Memory B cell (primary cell): ENCODE measurements around the gene CCDC77.
"Not testable (repeated sequence)": the region's sequence is repeated elsewhere in the genome, so short reads cannot be mapped to it uniquely, and the experiment has no call there.

Experiments
- ATAC-seq: fragments of 150-1000 bp; cut with Tn5 transposase; 2 replicates; pipeline ENCODE4 v1.10.0; 2021; ENCODE audit warnings: low read depth, mild to moderate bottlenecking, moderate library complexity
- DNase-seq, 2 donors: peaks; one replicate each; pipeline ENCODE4 v3.0.0; 2022; ENCODE audit warnings: low spot score in 2 of 2
- H3K27ac Mint-ChIP-seq: one replicate; pipeline ENCODE4 v1.8.0; 2022; ENCODE audit warnings: mild to moderate bottlenecking, moderate library complexity, mixed read lengths
- H3K27me3 Mint-ChIP-seq: one replicate; pipeline ENCODE4 v1.8.0; 2022; ENCODE audit warnings: mixed read lengths
- H3K36me3 Mint-ChIP-seq: one replicate; pipeline ENCODE4 v1.8.0; 2022; ENCODE audit warnings: mild to moderate bottlenecking, mixed read lengths
- H3K4me1 Mint-ChIP-seq: one replicate; pipeline ENCODE4 v1.8.0; 2022; ENCODE audit warnings: mixed read lengths
- H3K4me3 Mint-ChIP-seq: one replicate; pipeline ENCODE4 v1.8.0; 2022; ENCODE audit warnings: mild to moderate bottlenecking, moderate library complexity, mixed read lengths
- H3K9me3 Mint-ChIP-seq: one replicate; pipeline ENCODE4 v1.8.0; 2022; ENCODE audit warnings: mixed read lengths

The CCDC77 gene

DNA sequence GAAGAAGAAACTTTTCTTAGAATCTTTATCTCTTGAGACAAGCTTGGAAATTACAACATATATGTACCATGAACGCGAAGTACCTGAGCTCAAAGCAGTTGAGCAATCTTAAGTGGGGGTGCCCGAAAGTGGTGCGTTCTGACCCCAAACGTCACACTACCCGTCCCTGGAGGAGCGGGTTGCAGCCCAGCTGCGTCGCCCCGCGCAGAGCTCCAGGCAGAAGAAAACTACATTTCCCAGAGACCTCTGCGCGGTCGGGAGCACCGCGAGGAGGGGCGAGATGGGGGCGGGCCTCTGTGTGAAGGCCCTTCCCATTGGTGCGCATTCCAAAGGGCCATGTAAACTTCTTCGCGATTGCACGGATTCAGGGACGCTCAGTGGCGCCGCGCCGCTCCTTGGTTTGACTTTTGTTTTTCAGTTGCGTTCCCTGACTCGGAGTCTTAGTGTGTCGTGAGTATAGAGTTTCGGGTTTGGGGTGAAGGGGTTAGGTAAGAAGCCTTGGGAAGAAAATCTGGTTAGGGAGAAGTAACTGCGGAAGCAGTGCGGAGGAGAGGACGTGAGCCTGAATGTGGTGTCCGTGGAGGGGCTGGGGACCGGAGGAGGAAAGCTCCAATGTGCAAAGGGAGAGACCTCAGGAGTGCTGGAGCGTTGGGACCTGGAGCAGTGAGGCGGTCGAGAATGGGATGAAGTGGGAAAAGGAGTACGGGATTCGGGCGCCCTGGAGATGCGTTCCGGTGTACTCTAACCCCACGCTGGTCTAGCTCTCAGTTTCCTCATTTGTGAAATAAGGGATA is at the start of gene CCDC77:
TSS of gene CCDC77 (plus strand) at position 410 of the 794 bp plus-strand sequence. CDS start 7,740 bp downstream, outside the sequence.
- no peak within 1 kb of the TSS for H3K4me3 Mint-ChIP-seq
- no peaks in the 10 kb centered on the region for H3K9me3 Mint-ChIP-seq
- no peak within 1 kb of the TSS for H3K27ac Mint-ChIP-seq
- no peaks in the 10 kb centered on the region for H3K27me3 Mint-ChIP-seq
- peak; percentile 100 for ATAC-seq
- peaks cover 3% of the 10 kb centered on the region for H3K4me1 Mint-ChIP-seq
- peaks cover 10% of the 10 kb centered on the region for H3K36me3 Mint-ChIP-seq
- peak; percentile 96 to 97 for DNase-seq

DNA sequence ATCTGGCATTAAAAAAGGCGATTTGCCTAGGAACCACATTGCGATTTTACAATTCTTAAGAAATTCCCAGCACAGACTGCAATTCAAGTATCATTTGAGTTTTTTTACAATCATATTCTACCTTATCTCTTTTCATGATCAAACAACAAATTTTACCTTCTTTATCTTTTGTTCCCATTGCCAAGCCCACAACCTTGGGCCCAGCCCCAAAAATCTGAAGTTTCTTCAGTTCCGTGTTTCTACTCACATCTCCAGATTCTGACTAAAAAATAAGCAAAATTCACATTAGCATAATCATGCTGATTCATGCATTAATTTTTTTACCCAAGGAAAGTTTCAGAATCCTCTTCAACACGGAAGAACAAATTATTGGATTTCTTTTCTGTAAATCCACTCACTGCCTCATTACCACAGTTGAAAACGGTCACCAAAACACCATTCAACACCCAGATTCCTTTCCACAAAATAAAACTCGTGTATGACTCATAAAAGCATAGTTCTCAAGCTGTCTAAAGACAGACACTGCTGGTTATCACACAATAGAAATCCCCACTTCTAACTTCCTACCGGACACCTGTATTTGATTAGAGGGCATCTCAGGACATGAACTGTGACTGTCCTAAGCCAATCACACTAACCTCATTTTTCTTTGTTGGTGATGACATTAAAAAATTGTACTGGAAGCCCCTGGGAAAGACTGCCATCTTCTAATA is 45.0 kb upstream of the CCDC77 start:
- Mint-ChIP-seq H3K9me3 (peaks cover 2% of the 10 kb centered on the region), H3K4me3 (no peak overlapping the region), H3K36me3 (peaks cover 43% of the 10 kb centered on the region), H3K27me3 (no peaks in the 10 kb centered on the region), H3K27ac (no peak overlapping the region), H3K4me1 (peaks cover 3% of the 10 kb centered on the region)
- DNase-seq (no peak), ATAC-seq (no peak)

DNA sequence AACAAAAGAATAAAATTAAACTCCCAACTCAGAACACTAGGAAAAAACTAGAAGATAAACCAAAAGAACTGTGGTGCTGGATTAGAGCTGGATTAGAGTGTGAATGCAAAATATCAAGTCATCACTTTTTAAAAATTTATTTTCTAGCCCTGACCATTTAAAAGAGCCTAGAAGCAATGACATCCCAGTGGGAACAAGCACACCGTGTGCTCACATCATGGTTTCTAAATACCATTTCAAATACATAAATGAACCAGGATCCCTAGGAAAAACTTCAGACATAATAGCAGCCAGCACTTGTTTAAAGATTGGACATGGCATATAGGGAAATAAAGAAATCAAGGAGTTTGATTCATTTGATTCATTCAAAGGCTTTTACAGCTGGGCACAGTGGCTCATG is 42.4 kb upstream of the CCDC77 start:
- H3K4me3 Mint-ChIP-seq = no peak overlapping the region
- H3K27me3 Mint-ChIP-seq = no peaks in the 10 kb centered on the region
- peaks cover 2% of the 10 kb centered on the region for H3K9me3 Mint-ChIP-seq
- no peak overlapping the region for H3K27ac Mint-ChIP-seq
- peaks cover 3% of the 10 kb centered on the region for H3K4me1 Mint-ChIP-seq
- ATAC-seq (no peak), DNase-seq (no peak)
- peaks cover 49% of the 10 kb centered on the region for H3K36me3 Mint-ChIP-seq

DNA sequence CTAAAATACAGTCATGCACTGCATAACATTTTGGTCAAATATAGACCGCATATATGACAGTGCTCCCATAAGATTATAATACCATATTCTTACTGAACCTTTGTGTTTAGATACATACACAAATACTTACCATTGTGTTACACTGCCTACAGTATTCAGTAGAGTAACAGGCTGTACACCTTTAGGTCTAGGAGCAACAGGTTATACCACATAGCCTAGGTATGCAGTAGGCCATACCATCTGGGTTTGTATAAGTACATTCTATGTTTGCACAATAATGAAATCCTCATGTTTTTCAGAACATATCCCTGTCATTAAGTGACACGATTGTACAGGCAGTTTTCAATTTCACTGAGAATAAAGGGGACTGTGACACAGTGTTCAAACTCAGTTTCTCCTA is 34.6 kb upstream of the CCDC77 start:
- Mint-ChIP-seq H3K9me3 (peaks cover 4% of the 10 kb centered on the region), H3K4me1 (peaks cover 4% of the 10 kb centered on the region), H3K27me3 (no peaks in the 10 kb centered on the region), H3K27ac (no peak overlapping the region), H3K36me3 (peaks cover 61% of the 10 kb centered on the region), H3K4me3 (no peak overlapping the region)
- no peak for DNase-seq
- no peak for ATAC-seq

GRCh38 chr12:367972-368371 is 33.5 kb upstream of the CCDC77 start:
- ATAC-seq (no peak), DNase-seq (no peak)
- Mint-ChIP-seq H3K4me3 (no peak overlapping the region), H3K4me1 (peaks cover 4% of the 10 kb centered on the region), H3K27me3 (no peaks in the 10 kb centered on the region), H3K27ac (no peak overlapping the region), H3K36me3 (peaks cover 57% of the 10 kb centered on the region), H3K9me3 (peaks cover 4% of the 10 kb centered on the region)

DNA sequence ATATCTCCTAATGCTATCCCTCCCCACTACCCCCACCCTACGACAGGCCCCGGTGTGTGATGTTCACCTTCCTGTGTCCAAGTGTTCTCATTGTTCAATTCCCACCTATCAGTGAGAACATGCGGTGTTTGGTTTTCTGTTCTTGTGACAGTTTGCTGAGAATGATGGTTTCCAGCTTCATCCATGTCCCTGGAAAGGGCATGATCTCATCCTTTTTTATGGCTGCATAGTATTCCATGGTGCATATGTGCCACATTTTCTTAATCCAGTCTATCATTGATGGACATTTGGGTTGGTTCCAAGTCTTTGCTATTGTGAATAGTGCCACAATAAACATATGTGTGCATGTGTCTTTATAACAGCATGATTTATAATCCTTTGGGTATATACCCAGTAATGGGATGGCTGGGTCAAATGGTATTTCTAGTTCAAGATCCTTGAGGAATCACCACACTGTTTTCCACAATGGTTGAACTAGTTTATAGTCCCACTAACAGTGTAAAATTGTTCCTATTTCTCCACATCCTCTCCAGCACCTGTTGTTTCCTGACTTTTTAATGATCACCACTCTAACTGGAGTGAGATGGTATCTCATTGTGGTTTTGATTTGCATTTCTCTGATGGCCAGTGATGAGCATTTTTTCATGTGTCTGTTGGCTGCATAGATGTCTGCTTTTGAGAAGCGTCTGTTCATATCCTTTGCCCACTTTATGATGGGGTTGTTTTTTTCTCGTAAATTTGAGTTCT is 30.5 kb upstream of the CCDC77 start:
- not testable (repeated sequence) for ATAC-seq
- peaks cover 58% of the 10 kb centered on the region for H3K36me3 Mint-ChIP-seq

GRCh38 chr12:386651-387050 is 14.8 kb upstream of the CCDC77 start:
- Mint-ChIP-seq H3K9me3 (peaks cover 1% of the 10 kb centered on the region), H3K4me1 (peaks cover 20% of the 10 kb centered on the region), H3K27me3 (no peaks in the 10 kb centered on the region), H3K4me3 (no peak overlapping the region), H3K36me3 (peaks cover 9% of the 10 kb centered on the region), H3K27ac (no peak overlapping the region)
- DNase-seq (no peak), ATAC-seq (no peak)

More for the DNA sequence above, 30.5 kb upstream of the CCDC77 start:
- not testable (repeated sequence) for DNase-seq, H3K4me3 Mint-ChIP-seq, H3K27me3 Mint-ChIP-seq, H3K27ac Mint-ChIP-seq, H3K4me1 Mint-ChIP-seq, H3K9me3 Mint-ChIP-seq

GRCh38 chr12:388012-388411 is 13.4 kb upstream of the CCDC77 start:
- peaks cover 9% of the 10 kb centered on the region for H3K36me3 Mint-ChIP-seq
- DNase-seq (no peak), ATAC-seq (no peak)
- peaks cover 20% of the 10 kb centered on the region for H3K4me1 Mint-ChIP-seq
- peak overlapping the region; percentile 99 for H3K27ac Mint-ChIP-seq
- no peaks in the 10 kb centered on the region for H3K27me3 Mint-ChIP-seq
- H3K9me3 Mint-ChIP-seq = peaks cover 1% of the 10 kb centered on the region
- peak overlapping the region; percentile 100 for H3K4me3 Mint-ChIP-seq

DNA sequence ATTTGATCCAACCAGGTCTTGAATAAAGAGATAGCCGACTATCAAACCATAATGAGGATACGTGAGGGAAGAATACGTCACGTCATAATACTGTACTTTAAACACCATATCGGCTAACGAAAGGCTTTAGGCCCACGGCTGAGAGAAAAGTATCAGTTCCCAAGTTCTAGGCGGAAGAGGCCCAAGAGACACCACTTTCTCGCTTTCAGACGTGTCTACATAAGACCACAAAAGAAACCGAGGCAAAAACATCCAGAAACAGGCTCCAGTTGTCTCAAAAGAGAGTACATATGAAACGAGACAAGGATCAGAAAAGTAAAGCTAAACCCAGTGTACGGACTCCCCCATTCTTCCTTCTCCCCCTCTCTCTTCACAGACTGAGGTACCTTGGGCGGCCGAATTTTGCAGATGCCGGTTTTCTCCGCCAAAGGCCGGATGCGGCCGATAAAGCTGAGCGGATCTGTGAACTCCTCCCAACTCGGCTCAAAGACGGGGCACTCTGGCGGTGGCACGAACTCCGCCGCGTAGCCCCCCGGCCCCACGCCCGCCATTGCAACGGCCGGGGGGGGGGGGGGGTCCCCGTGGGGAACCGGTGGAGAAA is 12.8 kb upstream of the CCDC77 start:
- DNase-seq (peak; percentile 49 to 58), ATAC-seq (peak; percentile 48)
- H3K27me3 Mint-ChIP-seq = no peaks in the 10 kb centered on the region
- H3K4me1 Mint-ChIP-seq = peaks cover 20% of the 10 kb centered on the region
- H3K4me3 Mint-ChIP-seq = peak overlapping the region; percentile 100
- H3K9me3 Mint-ChIP-seq = peaks cover 1% of the 10 kb centered on the region
- H3K36me3 Mint-ChIP-seq = peaks cover 9% of the 10 kb centered on the region
- H3K27ac Mint-ChIP-seq = peak overlapping the region; percentile 99

DNA sequence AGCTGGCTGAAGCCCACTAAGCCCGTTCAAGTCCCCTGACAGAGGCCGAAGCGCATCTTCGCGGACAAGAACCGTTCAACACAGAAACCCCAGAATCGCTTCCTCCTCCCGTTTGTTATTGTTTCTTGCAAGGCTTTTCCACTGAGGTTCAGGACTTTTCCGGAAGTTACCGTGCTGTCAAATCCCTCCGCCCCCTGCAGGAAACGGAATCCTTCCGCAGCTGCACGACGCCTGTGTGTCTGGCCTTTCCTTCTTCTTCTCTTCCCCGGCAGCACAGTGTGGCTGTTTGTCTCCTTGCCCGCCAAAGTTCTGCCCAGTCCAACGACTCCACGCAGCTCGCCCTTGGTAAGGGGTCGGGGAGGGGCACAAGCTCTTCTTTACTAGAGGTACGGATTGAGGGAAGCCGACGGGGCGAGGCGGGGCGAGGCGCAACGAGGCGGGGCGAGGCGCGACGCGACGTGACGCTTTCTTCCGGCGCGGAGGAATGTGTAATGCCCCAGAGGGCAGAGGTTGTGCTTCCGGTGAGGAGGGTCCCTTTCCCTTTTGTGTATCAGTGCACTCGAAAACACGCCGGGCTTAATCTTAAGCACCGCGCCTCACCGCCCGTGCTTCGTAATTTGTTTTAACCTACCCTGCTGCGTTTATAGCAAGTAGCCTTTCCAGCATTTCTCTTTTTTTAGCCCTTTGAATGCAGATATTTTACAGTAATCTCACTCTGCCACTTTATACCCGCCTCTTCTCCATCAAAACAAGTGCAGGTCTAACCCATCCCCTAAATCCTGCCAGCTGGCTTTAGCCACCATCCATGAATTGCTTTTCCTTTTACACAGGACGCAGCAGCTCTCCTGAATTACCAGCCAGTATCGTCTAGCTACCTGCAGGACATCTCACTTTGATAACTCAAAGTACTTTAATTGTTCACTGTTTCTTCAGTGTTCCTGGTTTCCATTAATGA is 12.0 kb upstream of the CCDC77 start, which contains the start of gene KDM5A:
TSS of gene KDM5A (minus strand) at position 179 of the 955 bp plus-strand sequence. CDS start 229 bp downstream, outside the sequence.
- ATAC-seq (peak; percentile 92), DNase-seq (peak; percentile 91 to 92)
- H3K36me3 Mint-ChIP-seq = peaks cover 4% of the 10 kb centered on the region
- peak within 1 kb of the TSS; percentile 100 for H3K4me3 Mint-ChIP-seq
- H3K9me3 Mint-ChIP-seq = peaks cover 1% of the 10 kb centered on the region
- peaks cover 16% of the 10 kb centered on the region for H3K4me1 Mint-ChIP-seq
- no peaks in the 10 kb centered on the region for H3K27me3 Mint-ChIP-seq
- peak within 1 kb of the TSS; percentile 99 for H3K27ac Mint-ChIP-seq

DNA sequence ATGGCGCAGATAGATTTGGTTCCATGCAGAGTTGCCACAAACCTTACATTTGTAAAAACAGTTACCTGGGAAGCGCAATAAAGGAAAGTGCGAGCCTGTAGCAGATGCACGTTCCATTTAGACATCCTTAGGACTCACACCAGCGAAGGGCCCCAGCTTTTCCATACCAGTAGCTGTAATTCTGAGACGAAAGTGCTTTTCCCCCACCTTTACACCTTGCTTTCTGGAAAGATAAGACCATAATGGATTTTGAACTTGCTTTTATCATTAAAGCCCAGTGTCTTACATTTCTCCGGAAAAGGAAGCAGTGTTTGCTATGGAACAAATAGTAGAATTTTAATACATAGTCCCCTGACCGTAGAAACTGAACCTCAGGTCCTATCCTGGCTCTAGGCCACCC is 616 bp upstream of the CCDC77 start:
- Mint-ChIP-seq H3K27me3 (no peaks in the 10 kb centered on the region), H3K27ac (no peak overlapping the region), H3K4me3 (no peak overlapping the region), H3K4me1 (no peaks in the 10 kb centered on the region), H3K9me3 (no peaks in the 10 kb centered on the region), H3K36me3 (peaks cover 7% of the 10 kb centered on the region)
- ATAC-seq = no peak
- DNase-seq = no peak

GRCh38 chr12:402029-402389 is 565 bp downstream of the CCDC77 start:
- Mint-ChIP-seq H3K27me3 (no peaks in the 10 kb centered on the region), H3K4me1 (peaks cover 3% of the 10 kb centered on the region), H3K9me3 (no peaks in the 10 kb centered on the region), H3K4me3 (no peak overlapping the region), H3K27ac (no peak overlapping the region), H3K36me3 (peaks cover 8% of the 10 kb centered on the region)
- no peak for DNase-seq
- no peak for ATAC-seq

DNA sequence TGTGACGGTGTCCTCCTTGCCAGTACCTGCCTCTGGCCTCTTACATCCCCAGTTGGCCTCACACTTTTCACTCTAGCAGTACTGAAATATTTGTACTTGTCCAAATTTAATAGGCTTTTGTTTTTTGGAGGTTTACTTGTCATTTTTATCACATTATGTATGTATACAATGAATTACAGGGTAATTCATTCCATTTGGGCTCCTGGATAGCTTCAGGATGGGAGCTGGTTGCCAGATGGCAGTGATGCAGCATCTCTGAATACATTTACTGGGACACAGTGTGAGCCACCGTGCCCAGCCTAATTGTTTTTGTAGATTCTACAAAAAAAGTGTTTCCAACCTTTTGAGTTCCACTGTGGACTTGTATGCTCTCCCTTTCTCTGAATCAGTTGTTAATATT is 13.4 kb downstream of the CCDC77 start:
- H3K27ac Mint-ChIP-seq = no peak overlapping the region

More for the DNA sequence above, 13.4 kb downstream of the CCDC77 start:
- peaks cover 35% of the 10 kb centered on the region for H3K36me3 Mint-ChIP-seq
- ATAC-seq (no peak), DNase-seq (no peak)
- no peaks in the 10 kb centered on the region for H3K9me3 Mint-ChIP-seq
- no peak overlapping the region for H3K4me3 Mint-ChIP-seq
- peaks cover 3% of the 10 kb centered on the region for H3K4me1 Mint-ChIP-seq
- H3K27me3 Mint-ChIP-seq = no peaks in the 10 kb centered on the region
